MM.1S (cell line): ENCODE measurements around the gene ADAMTSL1.

Experiments
- DNase-seq: peaks from one replicate; pipeline ENCODE4 v3.0.0-alpha.2; 2015
- H2AFZ ChIP-seq: fragments of 300-600 bp; sonication (generic); 2 replicates; pipeline ENCODE4 v1.6.0; 2016; ENCODE audit warnings: antibody characterized with exemption, low read length
- H3F3A ChIP-seq: fragments of 300-600 bp; sonication (generic); 2 replicates; pipeline ENCODE4 v1.6.1; 2016; ENCODE audit warnings: mild to moderate bottlenecking, antibody characterized with exemption, low read length, moderate library complexity, mixed read lengths; ENCODE audit not compliant: insufficient read depth
- H3K27ac ChIP-seq: fragments of 300-600 bp; sonication (generic); 2 replicates; pipeline ENCODE4 v1.5.1; 2016; ENCODE audit warnings: mild to moderate bottlenecking, low read length
- H3K27me3 ChIP-seq: fragments of 300-600 bp; sonication (generic); replicated peaks from 2 replicates; pipeline ENCODE4 v1.6.0; 2016; ENCODE audit warnings: low read length; ENCODE audit not compliant: insufficient read depth
- H3K36me3 ChIP-seq: fragments of 300-600 bp; sonication (generic); replicated peaks from 2 replicates; pipeline ENCODE4 v1.6.1; 2016; ENCODE audit warnings: mild to moderate bottlenecking, low read length, mixed read lengths; ENCODE audit not compliant: insufficient read depth
- H3K4me1 ChIP-seq: fragments of 300-600 bp; sonication (generic); 2 replicates; pipeline ENCODE4 v1.6.1; 2016; ENCODE audit warnings: low read length, mixed read lengths
- H3K4me2 ChIP-seq: fragments of 300-600 bp; sonication (generic); 2 replicates; pipeline ENCODE4 v1.6.0; 2016; ENCODE audit warnings: low read depth, low read length
- H3K4me3 ChIP-seq: fragments of 300-600 bp; sonication (generic); 2 replicates; pipeline ENCODE4 v1.5.1; 2016; ENCODE audit warnings: low read length, mixed read lengths
- H3K79me2 ChIP-seq: fragments of 300-600 bp; sonication (generic); 2 replicates; pipeline ENCODE4 v1.6.1; 2016; ENCODE audit warnings: mixed run types, low read length, mixed read lengths
- H3K9ac ChIP-seq: fragments of 300-600 bp; sonication (generic); 2 replicates; pipeline ENCODE4 v1.6.1; 2016; ENCODE audit warnings: low read length, mixed read lengths
- H3K9me2 ChIP-seq: fragments of 300-600 bp; sonication (generic); replicated peaks from 2 replicates; pipeline ENCODE4 v1.6.1; 2016; ENCODE audit warnings: mild to moderate bottlenecking, low read length, mixed read lengths; ENCODE audit not compliant: insufficient read depth
- H3K9me3 ChIP-seq: fragments of 300-600 bp; sonication (generic); replicated peaks from 2 replicates; pipeline ENCODE4 v1.6.1; 2016; ENCODE audit warnings: mild to moderate bottlenecking, low read length, mixed read lengths; ENCODE audit not compliant: insufficient read depth
- H4K20me1 ChIP-seq: fragments of 300-600 bp; sonication (generic); 2 replicates; pipeline ENCODE4 v1.6.1; 2016; ENCODE audit warnings: mild to moderate bottlenecking, low read length, moderate library complexity, mixed read lengths; ENCODE audit not compliant: insufficient read depth
- CTCF ChIP-seq: fragments of 300-600 bp; sonication (generic); IDR thresholded peaks from 2 replicates; pipeline ENCODE4 v1.5.1; 2016; ENCODE audit warnings: antibody characterized with exemption, low read length, mixed read lengths
- EZH2 ChIP-seq: fragments of 300-600 bp; sonication (generic); optimal IDR thresholded peaks from 2 replicates; pipeline ENCODE3; 2017; ENCODE audit warnings: low read depth, mild to moderate bottlenecking, antibody characterized with exemption, low read length, mixed read lengths
- EZH2phosphoT487 ChIP-seq: fragments of 300-600 bp; sonication (generic); IDR thresholded peaks from 2 replicates; pipeline ENCODE4 v1.6.1; 2018; ENCODE audit warnings: antibody characterized with exemption, low read length

ADAMTSL1 gene

GRCh38 chr9:18891946-18892670 is 418.2 kb downstream of the ADAMTSL1 start:
- H3K9me3 ChIP-seq: no peaks in the 10 kb centered on the region
- no peak overlapping the region for H3K9ac ChIP-seq
- no peaks in the 10 kb centered on the region for H3K79me2 ChIP-seq
- DNase-seq: no peak
- no peak overlapping the region for H2AFZ ChIP-seq
- TF ChIP-seq EZH2phosphoT487: no peak
- TF ChIP-seq CTCF: no peak
- TF ChIP-seq EZH2: no peak
- H3K4me1 ChIP-seq: no peaks in the 10 kb centered on the region
- H3K27me3 ChIP-seq: no peaks in the 10 kb centered on the region
- no peak overlapping the region for H3K4me3 ChIP-seq
- no peaks in the 10 kb centered on the region for H3K36me3 ChIP-seq
- H3K27ac ChIP-seq: no peak overlapping the region
- H4K20me1 ChIP-seq: no peaks in the 10 kb centered on the region
- H3K4me2 ChIP-seq: no peak overlapping the region
- no peaks in the 10 kb centered on the region for H3K9me2 ChIP-seq
- no peaks in the 10 kb centered on the region for H3F3A ChIP-seq

DNA sequence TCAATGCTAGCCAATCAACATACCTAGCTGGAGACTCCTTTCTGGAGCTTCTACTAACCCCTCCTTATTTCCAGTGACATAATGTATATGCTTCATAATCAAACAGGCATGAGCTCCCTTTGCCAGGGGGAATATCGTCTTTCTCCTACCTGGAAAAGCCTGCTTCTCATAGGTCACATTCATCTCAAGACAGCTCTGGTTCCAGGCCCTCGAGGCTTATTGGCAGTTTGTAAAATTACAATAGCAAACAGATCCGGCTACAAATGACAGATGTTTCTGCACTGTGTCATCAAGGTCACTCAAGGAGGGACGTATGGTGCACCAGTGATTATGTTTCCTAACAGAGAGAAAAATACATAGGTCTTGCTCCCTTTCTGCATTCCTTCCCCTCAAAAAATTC is 419.1 kb downstream of the ADAMTSL1 start:
- Histone ChIP-seq H3K9me2 (no peaks in the 10 kb centered on the region), H3K36me3 (no peaks in the 10 kb centered on the region)
- TF ChIP-seq CTCF (no peak), EZH2 (no peak), EZH2phosphoT487 (no peak)

GRCh38 chr9:18893491-18893890 is 419.5 kb downstream of the ADAMTSL1 start:
- no peaks in the 10 kb centered on the region for H4K20me1 ChIP-seq
- H3K4me1 ChIP-seq: no peaks in the 10 kb centered on the region
- no peak overlapping the region for H2AFZ ChIP-seq
- no peak for DNase-seq
- H3K9me3 ChIP-seq: no peaks in the 10 kb centered on the region
- H3K9me2 ChIP-seq: no peaks in the 10 kb centered on the region
- no peaks in the 10 kb centered on the region for H3F3A ChIP-seq
- H3K79me2 ChIP-seq: no peaks in the 10 kb centered on the region
- H3K4me3 ChIP-seq: no peak overlapping the region
- TF ChIP-seq EZH2phosphoT487: no peak
- H3K27ac ChIP-seq: no peak overlapping the region
- no peak overlapping the region for H3K9ac ChIP-seq
- H3K36me3 ChIP-seq: no peaks in the 10 kb centered on the region
- no peak overlapping the region for H3K4me2 ChIP-seq
- H3K27me3 ChIP-seq: no peaks in the 10 kb centered on the region

More for the DNA sequence above, 419.1 kb downstream of the ADAMTSL1 start:
- Histone ChIP-seq H3K4me2 (no peak overlapping the region), H3F3A (no peaks in the 10 kb centered on the region), H3K4me3 (no peak overlapping the region), H3K9ac (no peak overlapping the region), H3K27me3 (no peaks in the 10 kb centered on the region), H4K20me1 (no peaks in the 10 kb centered on the region), H2AFZ (no peak overlapping the region), H3K27ac (no peak overlapping the region), H3K4me1 (no peaks in the 10 kb centered on the region), H3K9me3 (no peaks in the 10 kb centered on the region), H3K79me2 (no peaks in the 10 kb centered on the region)
- DNase-seq: no peak

- Histone ChIP-seq H2AFZ (no peak overlapping the region), H3F3A (no peaks in the 10 kb centered on the region), H3K27me3 (no peaks in the 10 kb centered on the region), H3K79me2 (no peaks in the 10 kb centered on the region), H3K4me2 (no peak overlapping the region), H3K4me1 (no peaks in the 10 kb centered on the region), H3K4me3 (no peak overlapping the region), H3K27ac (no peak overlapping the region), H3K36me3 (no peaks in the 10 kb centered on the region), H3K9ac (no peak overlapping the region), H3K9me2 (no peaks in the 10 kb centered on the region), H4K20me1 (no peaks in the 10 kb centered on the region), H3K9me3 (no peaks in the 10 kb centered on the region)
- DNase-seq: no peak
- TF ChIP-seq CTCF (no peak), EZH2phosphoT487 (no peak), EZH2 (no peak)
Observed at GRCh38 chr9:18896004-18896403, 422.1 kb downstream of the ADAMTSL1 start.
